WTC11 (cell line): Measurements from ENCODE around the gene FAM169A. TPM values are rescaled to one million over a fixed set of nuclear protein-coding genes. Genes with fewer than 3 reads are reported as not detected.
A peak's percentile ranks its signal among the peaks of the same experiment; 100 is the strongest.

ENCODE experiments used
- ATAC-seq: fragments of 200-7000 bp; cut with Tn5 transposase; 2 replicates; pipeline ENCODE4 v1.10.0; 2021; ENCODE audit warnings: mild to moderate bottlenecking, moderate library complexity
- CTCF ChIA-PET: fragments of 300-600 bp; sonication (Branson Sonifier 250); formaldehyde crosslinking; loops from one replicate; lab custom pipeline; 2021; ENCODE audit warnings: antibody characterized with exemption; lab: Charles Lee
- POLR2A ChIA-PET: fragments of 350-600 bp; sonication (Branson Sonifier 250); formaldehyde crosslinking; loops from one replicate; lab custom pipeline; 2021; ENCODE audit warnings: antibody characterized with exemption; lab: Charles Lee
- DNase-seq: peaks from one replicate; pipeline ENCODE4 v3.0.0; 2021; ENCODE audit warnings: low spot score
- H3K27ac Mint-ChIP-seq: 2 replicates; pipeline ENCODE4 v1.8.0; 2021; ENCODE audit warnings: mixed read lengths
- H3K27me3 Mint-ChIP-seq: 2 replicates; pipeline ENCODE4 v1.8.0; 2021; ENCODE audit warnings: low read depth, mild to moderate bottlenecking, moderate library complexity, mixed read lengths
- H3K36me3 Mint-ChIP-seq: 2 replicates; pipeline ENCODE4 v1.8.0; 2021; ENCODE audit warnings: mixed read lengths
- H3K4me1 Mint-ChIP-seq: 2 replicates; pipeline ENCODE4 v1.8.0; 2022; ENCODE audit warnings: mixed read lengths
- H3K4me3 Mint-ChIP-seq: 2 replicates; pipeline ENCODE4 v1.8.0; 2021; ENCODE audit warnings: mild to moderate bottlenecking, moderate library complexity, mixed read lengths
- H3K9me3 Mint-ChIP-seq: 2 replicates; pipeline ENCODE4 v1.8.0; 2021; ENCODE audit warnings: mixed read lengths
- CBFB ChIP-seq: sonication (generic); formaldehyde crosslinking; IDR thresholded peaks from 2 replicates; pipeline ENCODE4 v1.8.1; 2022; ENCODE audit warnings: mild to moderate bottlenecking, low read depth, missing genetic modification reagents
- CREB1 ChIP-seq: sonication (generic); formaldehyde crosslinking; IDR thresholded peaks from 2 replicates; pipeline ENCODE4 v1.8.0; 2023; ENCODE audit warnings: mild to moderate bottlenecking, missing genetic modification reagents
- CREM ChIP-seq: sonication (generic); formaldehyde crosslinking; IDR thresholded peaks from 2 replicates; pipeline ENCODE4 v1.8.1; 2022; ENCODE audit warnings: mild to moderate bottlenecking, missing genetic modification reagents, moderate library complexity
- GRHL2 ChIP-seq: fragments of 250-450 bp; sonication (Bioruptor Pico); IDR thresholded peaks from 2 replicates; pipeline ENCODE4 v1.8.0; 2022; ENCODE audit warnings: mild to moderate bottlenecking, moderate library complexity; ENCODE audit not compliant: insufficient replicate concordance, severe bottlenecking
- HMGA2 ChIP-seq: fragments of 250-450 bp; sonication (Bioruptor Pico); IDR thresholded peaks from 2 replicates; pipeline ENCODE4 v1.4.0; 2021; ENCODE audit warnings: mild to moderate bottlenecking, moderate library complexity
- NR2C2 ChIP-seq: sonication (generic); formaldehyde crosslinking; IDR thresholded peaks from 2 replicates; pipeline ENCODE4 v1.8.0; 2022; ENCODE audit warnings: mild to moderate bottlenecking, missing genetic modification reagents
- NR3C1 ChIP-seq: sonication (generic); formaldehyde crosslinking; conservative IDR thresholded peaks from 2 replicates; pipeline ENCODE4 v1.8.1; 2023; ENCODE audit warnings: low read depth, mild to moderate bottlenecking, missing genetic modification reagents
- OVOL2 ChIP-seq: fragments of 250-450 bp; sonication (Bioruptor Pico); IDR thresholded peaks from 2 replicates; pipeline ENCODE4 v1.9.0; 2021; ENCODE audit warnings: mild to moderate bottlenecking, borderline replicate concordance
- SP1 ChIP-seq: sonication (generic); formaldehyde crosslinking; conservative IDR thresholded peaks from 2 replicates; pipeline ENCODE4 v1.8.1; 2022; ENCODE audit warnings: missing genetic modification reagents
- TEAD4 ChIP-seq: sonication (generic); formaldehyde crosslinking; IDR thresholded peaks from 2 replicates; pipeline ENCODE4 v1.8.0; 2022; ENCODE audit warnings: mild to moderate bottlenecking, missing genetic modification reagents
- ZNF138 ChIP-seq: sonication (generic); formaldehyde crosslinking; conservative IDR thresholded peaks from 2 replicates; pipeline ENCODE4 v1.8.1; 2022; ENCODE audit warnings: mild to moderate bottlenecking, moderate library complexity, missing genetic modification reagents
- ZNF219 ChIP-seq: sonication (generic); formaldehyde crosslinking; IDR thresholded peaks from 2 replicates; pipeline ENCODE4 v1.8.0; 2023; ENCODE audit warnings: missing genetic modification reagents, mild to moderate bottlenecking, borderline replicate concordance
- ZNF317 ChIP-seq: sonication (generic); formaldehyde crosslinking; IDR thresholded peaks from 2 replicates; pipeline ENCODE4 v1.8.1; 2023; ENCODE audit warnings: low read depth, mild to moderate bottlenecking, moderate library complexity, missing genetic modification reagents, borderline replicate concordance
- total RNA-seq: library from RNA; stranded (reverse); gene quantifications from 3 replicates; pipeline ENCODE4 v1.2.3, GENCODE V29; 2021
- TF ChIP-seq, protein P1 (sequence below): sonication (generic); formaldehyde crosslinking; IDR thresholded peaks from 2 replicates; pipeline ENCODE4 v1.8.1; 2022; ENCODE audit warnings: mild to moderate bottlenecking, moderate library complexity, missing genetic modification reagents
- TF ChIP-seq, protein P2 (sequence below): sonication (generic); formaldehyde crosslinking; IDR thresholded peaks from 2 replicates; pipeline ENCODE4 v1.8.1; 2022; ENCODE audit warnings: mild to moderate bottlenecking, missing genetic modification reagents, moderate library complexity, borderline replicate concordance
- TF ChIP-seq, protein P3 (sequence below): fragments of 250-450 bp; sonication (Bioruptor Pico); IDR thresholded peaks from 2 replicates; pipeline ENCODE4 v1.9.0; 2021; ENCODE audit warnings: mild to moderate bottlenecking
- TF ChIP-seq, protein P4 (sequence below): fragments of 250-450 bp; sonication (Bioruptor Pico); IDR thresholded peaks from 2 replicates; pipeline ENCODE4 v1.8.0; 2021; ENCODE audit warnings: mild to moderate bottlenecking
- TF ChIP-seq, protein P5 (sequence below): sonication (generic); formaldehyde crosslinking; IDR thresholded peaks from 2 replicates; pipeline ENCODE4 v1.8.1; 2023; ENCODE audit warnings: mild to moderate bottlenecking, missing genetic modification reagents
- TF ChIP-seq, protein P6 (sequence below): sonication (generic); formaldehyde crosslinking; IDR thresholded peaks from 2 replicates; pipeline ENCODE4 v1.8.1; 2023; ENCODE audit warnings: mild to moderate bottlenecking, missing genetic modification reagents, moderate library complexity
- TF ChIP-seq, protein P7 (sequence below): fragments of 250-450 bp; sonication (Bioruptor Pico); IDR thresholded peaks from 2 replicates; pipeline ENCODE4 v1.9.0; 2021; ENCODE audit warnings: mild to moderate bottlenecking

FAM169A gene
- total RNA-seq, 1 experiment from 2014 or later, result 69.1 TPM

DNA sequence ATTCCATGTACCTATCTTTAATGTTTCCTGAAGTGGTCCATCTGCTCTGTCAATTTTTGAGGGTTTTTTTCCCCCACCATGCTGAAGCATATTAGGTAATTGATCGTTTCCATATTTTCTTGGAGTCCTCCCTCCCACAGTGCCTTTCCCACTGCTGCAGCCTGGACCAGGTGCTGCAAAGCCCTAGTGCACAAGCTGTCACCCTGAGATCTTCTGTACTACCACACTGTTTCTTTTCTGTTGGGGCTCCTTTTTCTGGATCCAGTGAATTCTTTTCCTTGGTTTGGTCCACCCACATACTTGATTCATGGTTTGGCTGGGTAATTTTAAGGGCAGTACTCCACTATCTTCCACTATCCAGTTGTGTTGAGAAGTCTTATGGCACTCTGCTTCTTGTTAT is 30.9 kb upstream of the FAM169A start:
- H3K4me3 Mint-ChIP-seq, result no peak overlapping the region
- peaks cover 17% of the 10 kb centered on the region for H3K4me1 Mint-ChIP-seq
- DNase-seq (no peak), ATAC-seq (no peak)
- H3K27ac Mint-ChIP-seq, result peak overlapping the region; percentile 71; the same call in 1 of the 2 replicates
- H3K27me3 Mint-ChIP-seq, result no peaks in the 10 kb centered on the region; the same call in 1 of the 2 replicates
- CTCF ChIA-PET, result interaction anchor here (0.6 to 0.7 kb wide), 2 partner anchors 34 to 130 kb away, joined by 3 to 4 read pairs; partner anchors contain the start of gene GFM2
- POLR2A ChIA-PET, result interaction anchor here (0.6 to 0.7 kb wide), 2 partner anchors 10 to 85 kb away, joined by 3 read pairs; no protein-coding TSS in a partner anchor
- TF ChIP-seq, protein P1, sequence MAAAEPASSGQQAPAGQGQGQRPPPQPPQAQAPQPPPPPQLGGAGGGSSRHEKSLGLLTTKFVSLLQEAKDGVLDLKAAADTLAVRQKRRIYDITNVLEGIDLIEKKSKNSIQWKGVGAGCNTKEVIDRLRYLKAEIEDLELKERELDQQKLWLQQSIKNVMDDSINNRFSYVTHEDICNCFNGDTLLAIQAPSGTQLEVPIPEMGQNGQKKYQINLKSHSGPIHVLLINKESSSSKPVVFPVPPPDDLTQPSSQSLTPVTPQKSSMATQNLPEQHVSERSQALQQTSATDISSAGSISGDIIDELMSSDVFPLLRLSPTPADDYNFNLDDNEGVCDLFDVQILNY, result no peak
- no peak for TF ChIP-seq CBFB (CRISPR knock-in tag)
- TF ChIP-seq SP1 (CRISPR knock-in tag), result no peak
- TF ChIP-seq ZNF138 (CRISPR knock-in tag), result no peak
- TF ChIP-seq, protein P2, sequence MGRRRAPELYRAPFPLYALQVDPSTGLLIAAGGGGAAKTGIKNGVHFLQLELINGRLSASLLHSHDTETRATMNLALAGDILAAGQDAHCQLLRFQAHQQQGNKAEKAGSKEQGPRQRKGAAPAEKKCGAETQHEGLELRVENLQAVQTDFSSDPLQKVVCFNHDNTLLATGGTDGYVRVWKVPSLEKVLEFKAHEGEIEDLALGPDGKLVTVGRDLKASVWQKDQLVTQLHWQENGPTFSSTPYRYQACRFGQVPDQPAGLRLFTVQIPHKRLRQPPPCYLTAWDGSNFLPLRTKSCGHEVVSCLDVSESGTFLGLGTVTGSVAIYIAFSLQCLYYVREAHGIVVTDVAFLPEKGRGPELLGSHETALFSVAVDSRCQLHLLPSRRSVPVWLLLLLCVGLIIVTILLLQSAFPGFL, result no peak
- peaks cover 13% of the 10 kb centered on the region for H3K9me3 Mint-ChIP-seq
- peaks cover 5% of the 10 kb centered on the region for H3K36me3 Mint-ChIP-seq

DNA sequence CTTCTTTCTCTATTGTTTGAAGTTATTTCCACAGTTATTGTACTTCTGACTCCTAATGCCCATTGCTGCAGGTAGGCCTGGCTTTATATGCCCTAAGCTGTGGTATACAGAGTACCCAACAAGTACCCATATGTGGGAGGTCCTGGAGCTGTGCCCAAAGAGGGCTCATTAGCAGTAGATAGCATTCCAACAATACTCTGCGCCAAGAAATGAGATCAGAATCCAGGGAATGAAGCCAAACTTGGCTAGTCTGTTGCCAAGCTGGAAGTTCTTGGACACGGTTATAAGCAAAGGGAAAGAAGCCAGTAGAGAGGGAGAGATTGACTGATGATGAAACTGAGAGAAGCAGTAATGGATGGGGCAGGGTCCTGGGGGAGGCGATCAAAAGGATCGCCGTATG is 29.7 kb upstream of the FAM169A start:
- Mint-ChIP-seq H3K4me1 (peaks cover 13% of the 10 kb centered on the region; the same call in 1 of the 2 replicates), H3K36me3 (peaks cover 5% of the 10 kb centered on the region), H3K4me3 (no peak overlapping the region), H3K27ac (no peak overlapping the region), H3K9me3 (peaks cover 13% of the 10 kb centered on the region), H3K27me3 (no peaks in the 10 kb centered on the region; the same call in 1 of the 2 replicates)
- TF ChIP-seq, protein P3, sequence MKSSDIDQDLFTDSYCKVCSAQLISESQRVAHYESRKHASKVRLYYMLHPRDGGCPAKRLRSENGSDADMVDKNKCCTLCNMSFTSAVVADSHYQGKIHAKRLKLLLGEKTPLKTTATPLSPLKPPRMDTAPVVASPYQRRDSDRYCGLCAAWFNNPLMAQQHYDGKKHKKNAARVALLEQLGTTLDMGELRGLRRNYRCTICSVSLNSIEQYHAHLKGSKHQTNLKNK (CRISPR knock-in tag), result no peak
- TF ChIP-seq CREB1 (CRISPR knock-in tag) (no peak), NR3C1 (CRISPR knock-in tag) (no peak), ZNF219 (CRISPR knock-in tag) (no peak)
- TF ChIP-seq, protein P4, sequence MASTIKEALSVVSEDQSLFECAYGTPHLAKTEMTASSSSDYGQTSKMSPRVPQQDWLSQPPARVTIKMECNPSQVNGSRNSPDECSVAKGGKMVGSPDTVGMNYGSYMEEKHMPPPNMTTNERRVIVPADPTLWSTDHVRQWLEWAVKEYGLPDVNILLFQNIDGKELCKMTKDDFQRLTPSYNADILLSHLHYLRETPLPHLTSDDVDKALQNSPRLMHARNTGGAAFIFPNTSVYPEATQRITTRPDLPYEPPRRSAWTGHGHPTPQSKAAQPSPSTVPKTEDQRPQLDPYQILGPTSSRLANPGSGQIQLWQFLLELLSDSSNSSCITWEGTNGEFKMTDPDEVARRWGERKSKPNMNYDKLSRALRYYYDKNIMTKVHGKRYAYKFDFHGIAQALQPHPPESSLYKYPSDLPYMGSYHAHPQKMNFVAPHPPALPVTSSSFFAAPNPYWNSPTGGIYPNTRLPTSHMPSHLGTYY (CRISPR knock-in tag), result no peak
- TF ChIP-seq, protein P5, sequence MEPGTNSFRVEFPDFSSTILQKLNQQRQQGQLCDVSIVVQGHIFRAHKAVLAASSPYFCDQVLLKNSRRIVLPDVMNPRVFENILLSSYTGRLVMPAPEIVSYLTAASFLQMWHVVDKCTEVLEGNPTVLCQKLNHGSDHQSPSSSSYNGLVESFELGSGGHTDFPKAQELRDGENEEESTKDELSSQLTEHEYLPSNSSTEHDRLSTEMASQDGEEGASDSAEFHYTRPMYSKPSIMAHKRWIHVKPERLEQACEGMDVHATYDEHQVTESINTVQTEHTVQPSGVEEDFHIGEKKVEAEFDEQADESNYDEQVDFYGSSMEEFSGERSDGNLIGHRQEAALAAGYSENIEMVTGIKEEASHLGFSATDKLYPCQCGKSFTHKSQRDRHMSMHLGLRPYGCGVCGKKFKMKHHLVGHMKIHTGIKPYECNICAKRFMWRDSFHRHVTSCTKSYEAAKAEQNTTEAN, result no peak
- TF ChIP-seq, protein P6, sequence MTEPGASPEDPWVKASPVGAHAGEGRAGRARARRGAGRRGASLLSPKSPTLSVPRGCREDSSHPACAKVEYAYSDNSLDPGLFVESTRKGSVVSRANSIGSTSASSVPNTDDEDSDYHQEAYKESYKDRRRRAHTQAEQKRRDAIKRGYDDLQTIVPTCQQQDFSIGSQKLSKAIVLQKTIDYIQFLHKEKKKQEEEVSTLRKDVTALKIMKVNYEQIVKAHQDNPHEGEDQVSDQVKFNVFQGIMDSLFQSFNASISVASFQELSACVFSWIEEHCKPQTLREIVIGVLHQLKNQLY (CRISPR knock-in tag), result no peak
- CTCF ChIA-PET, result no interaction called here
- DNase-seq, result no peak
- ATAC-seq, result no peak
- POLR2A ChIA-PET, result no interaction called here

DNA sequence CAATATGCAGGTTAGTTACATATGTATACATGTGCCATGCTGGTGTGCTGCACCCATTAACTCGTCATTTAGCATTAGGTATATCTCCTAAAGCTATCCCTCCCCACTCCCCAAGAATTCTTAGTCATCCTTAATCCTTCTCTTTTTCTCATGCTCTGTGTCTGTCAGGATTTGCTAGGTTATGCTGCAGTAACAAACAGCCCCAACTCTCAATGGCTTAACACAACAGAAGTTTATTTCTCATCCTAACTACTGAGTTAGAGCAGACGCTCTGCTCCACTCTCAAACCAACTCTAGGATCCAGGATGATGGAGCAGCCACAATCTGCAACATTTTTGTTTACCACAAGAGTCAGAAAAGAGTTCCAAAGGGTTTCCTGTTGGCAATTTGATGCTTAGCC is 28.2 kb upstream of the FAM169A start:
- no peaks in the 10 kb centered on the region; the same call in 1 of the 2 replicates for H3K27me3 Mint-ChIP-seq
- no peak overlapping the region for H3K4me3 Mint-ChIP-seq
- ChIA-PET POLR2A (no interaction called here), CTCF (no interaction called here)
- peaks cover 17% of the 10 kb centered on the region for H3K9me3 Mint-ChIP-seq
- H3K36me3 Mint-ChIP-seq, result peaks cover 8% of the 10 kb centered on the region
- DNase-seq (no peak), ATAC-seq (no peak)
- H3K4me1 Mint-ChIP-seq, result peaks cover 19% of the 10 kb centered on the region
- no peak overlapping the region for H3K27ac Mint-ChIP-seq
- no peak for TF ChIP-seq HMGA2
- TF ChIP-seq, protein P7, sequence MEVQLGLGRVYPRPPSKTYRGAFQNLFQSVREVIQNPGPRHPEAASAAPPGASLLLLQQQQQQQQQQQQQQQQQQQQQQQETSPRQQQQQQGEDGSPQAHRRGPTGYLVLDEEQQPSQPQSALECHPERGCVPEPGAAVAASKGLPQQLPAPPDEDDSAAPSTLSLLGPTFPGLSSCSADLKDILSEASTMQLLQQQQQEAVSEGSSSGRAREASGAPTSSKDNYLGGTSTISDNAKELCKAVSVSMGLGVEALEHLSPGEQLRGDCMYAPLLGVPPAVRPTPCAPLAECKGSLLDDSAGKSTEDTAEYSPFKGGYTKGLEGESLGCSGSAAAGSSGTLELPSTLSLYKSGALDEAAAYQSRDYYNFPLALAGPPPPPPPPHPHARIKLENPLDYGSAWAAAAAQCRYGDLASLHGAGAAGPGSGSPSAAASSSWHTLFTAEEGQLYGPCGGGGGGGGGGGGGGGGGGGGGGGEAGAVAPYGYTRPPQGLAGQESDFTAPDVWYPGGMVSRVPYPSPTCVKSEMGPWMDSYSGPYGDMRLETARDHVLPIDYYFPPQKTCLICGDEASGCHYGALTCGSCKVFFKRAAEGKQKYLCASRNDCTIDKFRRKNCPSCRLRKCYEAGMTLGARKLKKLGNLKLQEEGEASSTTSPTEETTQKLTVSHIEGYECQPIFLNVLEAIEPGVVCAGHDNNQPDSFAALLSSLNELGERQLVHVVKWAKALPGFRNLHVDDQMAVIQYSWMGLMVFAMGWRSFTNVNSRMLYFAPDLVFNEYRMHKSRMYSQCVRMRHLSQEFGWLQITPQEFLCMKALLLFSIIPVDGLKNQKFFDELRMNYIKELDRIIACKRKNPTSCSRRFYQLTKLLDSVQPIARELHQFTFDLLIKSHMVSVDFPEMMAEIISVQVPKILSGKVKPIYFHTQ, result no peak
- TF ChIP-seq ZNF317 (CRISPR knock-in tag), result no peak
- no peak for TF ChIP-seq CREM
- no peak for TF ChIP-seq TEAD4 (CRISPR knock-in tag)
- no peak for TF ChIP-seq OVOL2 (CRISPR knock-in tag)
- TF ChIP-seq NR2C2 (CRISPR knock-in tag), result no peak
- TF ChIP-seq GRHL2 (CRISPR knock-in tag), result no peak
- TF ChIP-seq, protein P4 (CRISPR knock-in tag), result no peak
